TTC549 (cell line): Measurements from ENCODE around the gene RBFA.

Experiments
- FAIRE-seq: peaks from 2 replicates; lab custom pipeline; 2012; peaks lifted over from hg19 to GRCh38; lab: Jason Lieb, UNC

RBFA gene

DNA sequence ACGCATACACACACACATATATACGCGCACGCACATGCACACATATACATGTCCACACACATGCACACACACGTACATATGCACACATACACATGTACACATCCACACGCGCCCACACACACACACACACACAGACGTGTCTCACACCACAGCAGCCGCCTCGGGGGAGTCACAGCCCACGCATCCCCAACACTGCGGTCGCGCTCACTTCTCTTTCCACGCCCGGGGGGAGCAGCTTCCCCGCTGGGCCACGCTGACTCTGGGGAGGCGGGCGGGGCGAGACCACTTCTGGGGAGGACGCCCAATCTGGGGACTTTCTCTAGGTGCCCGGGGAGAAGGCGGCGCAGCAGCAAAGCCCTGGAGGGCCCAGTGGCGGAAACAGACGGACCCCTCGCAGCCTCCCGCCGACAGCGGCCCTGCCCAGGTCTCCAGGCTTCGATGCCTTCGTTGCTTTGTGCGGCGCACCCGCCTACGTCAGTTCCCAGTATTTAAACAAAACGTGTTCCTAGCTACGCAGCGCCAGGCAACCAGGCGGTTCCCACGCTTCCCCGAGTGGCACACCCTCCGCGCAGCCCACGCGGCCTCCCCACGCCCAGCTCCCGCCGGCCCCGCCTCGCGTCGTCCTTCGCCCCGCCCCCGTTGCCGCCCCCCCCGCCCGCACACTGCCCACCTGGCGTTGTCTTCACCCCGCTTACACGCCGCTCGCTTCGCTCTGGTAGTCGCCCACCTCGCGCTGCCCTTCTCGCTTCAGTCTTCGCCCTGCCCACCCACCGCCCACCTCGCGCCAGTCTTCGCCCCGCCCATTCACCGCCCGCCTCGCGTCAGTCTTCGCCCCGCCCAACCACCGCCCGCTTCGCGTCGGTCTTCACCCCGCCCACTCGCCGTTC is 810 bp upstream of the RBFA start:
- FAIRE-seq: no peak

DNA sequence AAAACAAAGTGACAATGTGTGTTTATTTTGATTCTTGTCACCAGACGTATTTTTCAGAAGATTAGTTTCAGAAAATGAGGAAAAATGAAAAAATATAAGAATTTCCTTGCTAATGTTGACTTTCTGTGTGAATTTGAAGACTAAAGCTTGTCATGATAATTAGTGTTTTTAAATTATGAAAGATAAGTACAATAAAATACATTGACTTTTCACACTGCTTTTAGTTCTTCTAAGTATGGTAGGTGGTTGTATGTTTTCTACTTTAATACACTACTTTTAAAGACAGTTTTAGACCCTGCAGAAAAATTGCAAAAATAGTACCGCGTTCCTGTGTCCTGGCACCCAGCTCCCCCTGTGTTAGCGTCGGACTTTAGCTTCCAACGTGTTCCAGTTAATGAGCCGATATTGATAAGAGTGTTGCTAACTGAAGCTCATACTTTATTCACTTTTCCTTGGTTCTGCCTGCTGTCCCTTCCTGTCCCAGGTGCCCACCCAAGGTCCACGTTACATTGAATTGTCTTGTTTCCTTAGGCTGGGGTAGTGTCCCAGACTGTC is 695 bp downstream of the RBFA start:
- FAIRE-seq: no peak

- FAIRE-seq: no peak
Observed at GRCh38 chr18:80035997-80036396, 1.8 kb downstream of the RBFA start.

DNA sequence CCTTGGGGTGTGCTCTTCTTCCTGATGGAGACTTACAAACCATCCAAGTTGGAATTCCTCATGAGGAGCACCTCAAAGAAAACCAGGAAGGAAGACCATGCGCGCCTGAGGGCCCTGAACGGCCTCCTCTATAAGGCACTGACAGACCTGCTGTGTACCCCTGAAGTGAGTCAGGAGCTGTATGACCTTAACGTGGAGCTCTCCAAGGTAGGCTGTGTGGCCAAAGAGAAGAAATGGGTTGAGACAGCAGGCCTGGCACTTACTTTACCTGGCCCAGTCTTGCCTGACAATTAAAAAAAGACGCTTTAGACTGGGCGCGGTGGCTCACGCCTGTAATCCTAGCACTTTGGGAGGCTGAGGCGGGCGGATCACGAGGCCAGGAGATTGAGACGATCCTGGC is 3.1 kb downstream of the RBFA start:
- FAIRE-seq: no peak

DNA sequence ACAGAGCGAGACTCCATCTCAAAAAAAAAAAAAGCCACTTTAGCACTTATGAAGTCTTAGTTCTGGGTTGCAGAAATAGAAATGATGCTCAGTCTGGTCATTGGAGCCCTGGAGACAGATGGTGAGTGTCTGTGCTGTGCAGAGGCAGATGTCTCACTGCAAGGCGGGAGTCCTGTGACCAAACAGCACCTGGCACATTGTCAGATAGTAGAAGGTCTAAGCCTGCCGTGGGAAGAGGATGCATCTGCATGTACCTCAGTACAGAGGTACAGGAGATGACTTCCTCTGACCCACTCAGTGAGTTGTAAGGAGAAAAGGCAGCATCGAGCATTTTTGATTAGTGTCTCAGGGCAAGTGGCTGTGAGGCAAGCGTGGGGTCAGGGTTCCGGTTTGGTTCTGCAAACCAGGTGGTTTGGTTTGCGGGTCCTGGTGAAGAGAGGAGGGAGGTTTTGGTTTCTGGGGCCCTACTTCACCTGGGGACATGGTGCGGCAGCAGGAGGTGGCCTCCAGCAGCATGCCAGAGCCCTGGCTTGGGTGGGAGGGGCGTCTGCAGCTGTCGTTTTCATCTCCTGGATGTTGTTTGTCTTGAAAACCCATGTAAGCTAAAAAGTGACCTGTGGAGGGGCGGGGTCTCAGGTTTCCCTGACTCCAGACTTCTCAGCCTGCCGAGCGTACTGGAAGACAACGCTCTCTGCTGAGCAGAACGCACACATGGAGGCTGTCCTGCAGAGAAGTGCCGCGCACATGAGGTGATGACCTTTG is 3.8 kb downstream of the RBFA start:
- no peak for FAIRE-seq

DNA sequence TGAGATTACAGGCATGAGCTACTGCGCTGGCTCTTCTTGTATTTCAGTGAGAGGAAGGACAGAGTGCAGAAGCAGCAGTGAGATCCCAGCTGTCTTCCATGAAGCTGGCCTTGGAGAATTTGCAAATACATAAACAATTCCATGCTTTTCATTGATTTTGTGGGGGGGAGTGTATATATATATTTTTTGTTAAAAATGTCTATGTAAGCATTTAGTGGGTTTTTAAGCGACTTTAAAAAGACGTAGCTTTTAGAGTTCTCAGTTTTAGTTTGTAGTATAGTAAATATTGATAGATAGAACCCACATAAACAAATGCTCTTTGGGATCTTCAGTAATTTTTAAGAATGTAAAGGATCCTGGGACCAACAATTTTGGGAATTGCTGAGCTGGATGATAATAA is 6.3 kb downstream of the RBFA start:
- no peak for FAIRE-seq

- no peak for FAIRE-seq
Observed at GRCh38 chr18:80041424-80041823, 7.2 kb downstream of the RBFA start.

DNA sequence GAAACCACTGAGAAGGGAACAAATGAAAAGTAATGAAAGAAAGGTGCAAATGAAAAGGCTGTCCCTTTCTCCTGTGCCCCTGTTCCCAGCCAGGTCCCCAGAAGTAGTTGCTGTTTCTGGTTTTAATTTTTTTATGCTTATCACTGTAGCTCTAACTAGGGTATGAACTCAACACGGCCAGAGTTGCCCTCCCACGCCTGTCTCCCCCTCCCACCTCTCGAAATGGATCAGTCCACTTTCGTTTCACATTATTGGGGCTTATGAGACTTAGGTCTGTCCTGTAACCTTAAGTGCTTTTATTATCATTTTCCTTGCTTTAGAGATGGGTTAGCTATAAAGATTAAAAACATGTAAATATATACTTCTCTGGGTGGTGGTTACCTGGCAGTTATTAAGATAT is 8.6 kb downstream of the RBFA start:
- no peak for FAIRE-seq

DNA sequence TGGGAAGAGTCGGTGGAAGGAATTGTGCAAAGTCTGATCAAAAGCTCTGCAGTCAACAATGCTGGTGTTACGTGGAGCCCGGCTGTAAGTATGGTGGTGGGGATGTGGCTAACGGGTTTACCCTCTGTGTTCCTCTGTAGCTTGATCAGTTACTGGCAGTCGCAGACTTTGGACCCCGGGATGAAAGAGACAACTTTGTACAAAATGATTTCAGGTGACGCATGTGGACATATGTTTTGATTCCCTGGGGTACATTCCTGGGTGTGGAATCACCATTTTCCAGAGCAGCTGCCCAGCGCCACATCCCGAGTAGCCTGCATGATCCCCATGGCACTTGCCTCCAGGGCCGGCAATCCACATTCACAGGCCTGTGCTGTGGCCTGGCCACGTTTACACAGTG is 9.8 kb downstream of the RBFA start:
- no peak for FAIRE-seq

DNA sequence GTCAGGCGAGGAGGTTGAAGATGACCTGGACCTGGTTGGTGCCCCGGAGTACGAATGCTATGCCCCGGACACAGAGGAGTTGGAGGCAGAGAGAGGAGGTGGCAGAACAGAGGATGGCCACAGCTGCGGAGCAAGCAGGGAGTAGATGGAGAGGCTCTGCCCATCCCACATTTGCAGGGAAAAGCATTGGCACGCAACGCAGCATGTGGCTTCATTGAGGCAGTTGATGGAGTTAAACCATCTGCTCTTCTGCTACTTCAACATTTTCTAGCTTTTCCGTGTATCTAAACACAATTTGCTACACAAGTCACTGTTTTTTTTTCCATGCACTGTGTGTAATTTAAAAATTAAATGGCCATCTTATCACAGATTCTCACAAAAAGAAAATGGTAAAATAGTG is 11.8 kb downstream of the RBFA start:
- no peak for FAIRE-seq

DNA sequence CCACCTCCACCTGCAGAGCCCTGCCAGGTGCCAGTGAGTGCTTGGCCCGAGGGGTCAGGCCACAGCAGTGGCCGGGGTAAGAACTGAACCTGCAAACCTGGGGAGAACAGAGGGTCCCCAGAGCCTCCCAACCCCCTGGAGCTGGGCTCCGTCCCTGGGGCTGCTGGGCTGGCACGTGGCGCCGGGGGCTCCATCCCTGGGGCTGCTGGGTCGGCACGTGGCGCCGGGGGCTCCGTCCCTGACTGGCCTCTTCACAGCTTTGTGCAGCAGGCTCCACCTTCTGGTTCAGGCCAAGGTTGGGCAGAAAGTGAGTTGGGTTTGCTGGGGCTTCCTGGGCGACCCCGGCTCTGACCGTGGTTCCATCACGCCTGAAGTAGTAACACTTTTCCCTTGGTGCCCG is 12.2 kb downstream of the RBFA start:
- no peak for FAIRE-seq

DNA sequence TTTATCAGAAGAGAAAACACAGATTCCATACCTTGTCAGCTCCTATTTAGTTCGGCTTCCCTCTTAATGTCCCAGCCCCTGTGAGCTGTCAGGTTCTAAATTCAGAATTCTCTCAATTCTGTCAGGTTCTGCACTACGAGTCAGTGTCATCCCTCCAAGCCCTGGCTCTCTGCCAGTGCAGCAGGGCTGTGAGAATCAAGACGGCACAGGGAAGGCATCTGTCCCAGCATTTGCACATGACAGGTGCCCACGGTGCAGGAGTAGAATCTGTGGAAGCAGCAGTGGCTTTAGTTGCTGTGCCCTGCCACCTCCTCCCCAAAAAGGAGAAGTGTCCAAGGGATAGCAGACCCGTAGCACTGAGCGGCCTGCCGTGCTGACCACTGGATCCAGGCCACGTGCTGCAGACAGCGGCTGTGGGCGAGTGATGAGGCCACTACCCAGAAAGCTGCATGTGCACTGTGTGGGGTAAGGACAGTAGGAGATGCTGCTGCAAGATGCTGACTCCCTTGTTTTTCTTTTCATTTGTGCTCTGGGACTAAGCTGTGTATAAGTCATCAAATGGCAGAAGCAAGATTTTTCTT is 12.8 kb downstream of the RBFA start:
- no peak for FAIRE-seq

DNA sequence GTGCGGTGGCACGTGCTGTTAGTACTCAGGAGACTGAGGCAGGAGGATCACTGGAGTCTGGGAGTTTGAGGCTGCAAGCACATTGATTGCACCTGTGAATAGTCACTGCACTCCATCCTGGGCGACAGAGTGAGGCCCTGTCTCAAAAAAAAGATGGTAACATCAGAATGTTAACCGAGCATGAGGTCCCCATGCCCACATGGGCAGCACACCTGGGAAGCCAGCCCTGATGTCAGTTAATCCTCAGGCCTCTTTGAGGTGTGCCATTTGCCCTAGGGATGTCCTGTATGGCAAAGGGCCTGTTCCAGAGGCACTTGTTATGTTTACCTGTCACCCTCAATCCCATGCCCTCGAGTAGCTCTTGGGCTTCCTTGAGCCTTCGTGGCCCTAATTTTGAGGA is 16.6 kb downstream of the RBFA start:
- no peak for FAIRE-seq

DNA sequence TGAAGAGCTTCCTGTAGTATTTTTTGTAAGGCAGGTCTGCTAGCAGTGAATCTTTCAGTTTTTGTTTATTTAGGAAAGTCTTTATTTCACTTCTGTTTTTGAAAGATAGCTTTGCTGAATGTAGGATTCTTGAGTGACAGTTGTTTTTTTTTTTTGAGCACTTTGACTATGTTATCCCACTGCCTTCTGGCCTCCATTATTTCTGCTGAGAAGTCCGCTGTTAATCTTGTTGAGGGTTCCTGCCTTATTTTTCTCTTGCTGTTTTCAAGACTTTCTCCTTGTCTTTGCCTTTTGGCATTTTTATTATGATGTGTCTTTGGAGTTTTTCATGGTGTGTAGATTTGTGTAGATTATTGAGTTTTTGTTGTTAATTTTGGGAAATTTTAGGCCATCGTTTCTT is 21.9 kb downstream of the RBFA start:
- FAIRE-seq: no peak

- FAIRE-seq: no peak
Observed at GRCh38 chr18:80059945-80060344, 25.7 kb downstream of the RBFA start.

DNA sequence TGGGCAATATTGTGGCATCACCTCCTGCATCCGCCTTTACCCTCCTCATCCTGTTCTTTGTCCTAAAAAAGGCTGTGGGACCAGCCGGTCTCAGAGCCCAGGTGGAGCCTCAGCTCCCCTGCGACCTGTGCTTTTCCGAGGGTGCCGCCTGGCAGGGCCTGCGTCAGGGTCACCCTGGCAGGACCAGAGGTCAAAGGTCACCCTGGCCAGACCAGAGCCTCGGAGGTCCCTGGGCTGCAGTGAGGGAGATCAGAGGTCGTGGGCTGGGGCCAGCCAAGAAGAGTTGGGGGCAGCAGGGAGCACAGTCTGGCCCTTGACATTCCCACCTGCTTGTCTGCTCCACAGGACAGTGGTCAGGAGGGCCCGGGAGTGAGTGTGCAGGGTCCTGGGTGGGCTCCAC is 31.5 kb downstream of the RBFA start:
- FAIRE-seq: no peak

GRCh38 chr18:80067321-80067720 is 33.1 kb downstream of the RBFA start:
- no peak for FAIRE-seq

DNA sequence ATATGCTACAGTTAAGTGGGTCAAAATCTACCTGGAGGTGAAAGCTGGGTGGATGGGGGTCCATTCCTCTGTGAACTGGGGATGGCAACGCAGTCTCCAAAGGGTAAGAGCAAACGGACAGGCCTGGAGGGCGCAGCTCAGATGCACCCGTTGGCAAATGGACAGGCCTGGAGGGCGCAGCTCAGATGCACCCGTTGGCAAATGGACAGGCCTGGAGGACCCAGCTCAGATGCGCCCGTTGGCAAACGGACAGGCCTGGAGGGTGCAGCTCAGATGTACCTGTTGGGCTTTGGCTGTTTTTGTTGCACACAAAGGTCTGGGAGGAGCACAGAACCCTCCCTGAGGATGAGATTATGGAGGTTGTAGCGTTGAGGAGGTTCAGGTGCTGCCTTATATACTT is 33.7 kb downstream of the RBFA start:
- no peak for FAIRE-seq

- FAIRE-seq: no peak
Observed at GRCh38 chr18:80068571-80069272, 34.5 kb downstream of the RBFA start.

DNA sequence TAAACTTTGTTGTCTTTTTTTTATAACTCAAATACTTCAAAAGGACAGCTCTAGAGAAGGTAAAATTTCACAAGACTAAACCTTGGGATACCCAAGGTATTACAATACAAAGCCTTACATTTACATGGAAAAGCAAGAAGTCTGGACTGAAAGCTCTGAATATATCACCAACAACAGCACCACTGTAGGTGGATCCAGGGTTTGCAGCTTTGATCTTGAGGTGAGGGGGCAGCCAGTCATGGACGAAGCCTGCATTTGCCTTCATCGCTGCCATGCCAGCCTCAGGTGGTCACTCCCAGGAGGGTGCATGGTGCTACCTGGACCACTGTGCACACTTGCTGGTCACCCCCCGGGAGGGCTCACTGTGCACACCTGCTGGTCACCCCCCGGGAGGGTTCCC is 36.6 kb downstream of the RBFA start:
- no peak for FAIRE-seq

GRCh38 chr18:80074183-80074582 is 39.9 kb downstream of the RBFA start:
- no peak for FAIRE-seq

DNA sequence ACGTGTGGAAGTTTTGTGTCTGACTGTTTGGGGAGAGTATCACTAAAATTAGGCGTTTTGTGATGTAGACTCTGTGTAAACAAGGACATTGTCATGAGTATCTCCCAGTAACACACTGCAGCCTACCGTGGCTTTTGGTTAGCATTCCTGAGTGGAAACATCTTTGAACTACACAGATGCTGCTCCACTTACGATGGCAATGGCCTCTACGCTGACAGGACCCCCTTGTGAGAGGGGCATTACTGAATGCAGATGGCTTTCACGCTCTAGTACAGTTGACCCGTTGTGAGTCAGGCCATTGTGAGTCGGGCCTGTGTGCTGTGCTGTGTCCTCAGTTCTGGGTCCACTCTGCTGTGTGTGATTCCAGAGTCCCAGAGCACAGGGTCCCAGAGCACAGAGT is 40.5 kb downstream of the RBFA start:
- no peak for FAIRE-seq
